Measurements from ENCODE around the gene ARHGEF26. TPM values are rescaled to one million over a fixed set of nuclear protein-coding genes. Genes with fewer than 3 reads are reported as not detected.

ARHGEF26 gene
- polyA plus RNA-seq, 1 donor (not counting 4 experiments of a cell fraction or from before 2014, with no cell fraction given): 2.2 TPM

DNA sequence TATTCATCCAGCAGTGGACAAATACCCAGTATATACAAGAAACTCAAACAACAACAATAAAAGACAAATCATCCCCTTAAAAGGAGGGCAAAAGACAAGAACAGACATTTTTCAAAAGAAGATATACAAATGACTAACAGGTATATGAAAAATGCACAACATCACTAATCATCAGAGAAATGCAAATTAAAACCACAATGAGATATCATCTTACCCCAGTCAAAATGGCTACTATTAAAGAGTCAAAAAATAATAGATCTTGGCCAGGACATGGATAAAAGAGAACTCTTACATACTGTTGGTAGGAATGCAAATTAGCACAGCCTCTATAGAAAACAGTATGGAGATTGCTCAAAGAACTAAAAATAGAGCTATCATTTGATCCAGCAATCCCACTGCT lies 186.2 kb downstream of the ARHGEF26 start:
- dilution Hi-C loops (cut with MboI; ENCODE audit: extremely low pct_ligation_motif_present, low sequenced_read_pairs): no loop called here
- no peak overlapping the region for H3K4me2 ChIP-seq (ENCODE audit: control insufficient read depth, extremely low read depth, insufficient read depth, low read depth, low read length)
- H2AFZ ChIP-seq (ENCODE audit: control insufficient read depth, low read length): no peak overlapping the region
- no peak overlapping the region for H3K27ac ChIP-seq (ENCODE audit: control insufficient read depth, insufficient read depth, low read length)
- FAIRE-seq (no peak), DNase-seq (ENCODE audit: low read depth, low spot score) (no peak)
- TF ChIP-seq, protein P1, sequence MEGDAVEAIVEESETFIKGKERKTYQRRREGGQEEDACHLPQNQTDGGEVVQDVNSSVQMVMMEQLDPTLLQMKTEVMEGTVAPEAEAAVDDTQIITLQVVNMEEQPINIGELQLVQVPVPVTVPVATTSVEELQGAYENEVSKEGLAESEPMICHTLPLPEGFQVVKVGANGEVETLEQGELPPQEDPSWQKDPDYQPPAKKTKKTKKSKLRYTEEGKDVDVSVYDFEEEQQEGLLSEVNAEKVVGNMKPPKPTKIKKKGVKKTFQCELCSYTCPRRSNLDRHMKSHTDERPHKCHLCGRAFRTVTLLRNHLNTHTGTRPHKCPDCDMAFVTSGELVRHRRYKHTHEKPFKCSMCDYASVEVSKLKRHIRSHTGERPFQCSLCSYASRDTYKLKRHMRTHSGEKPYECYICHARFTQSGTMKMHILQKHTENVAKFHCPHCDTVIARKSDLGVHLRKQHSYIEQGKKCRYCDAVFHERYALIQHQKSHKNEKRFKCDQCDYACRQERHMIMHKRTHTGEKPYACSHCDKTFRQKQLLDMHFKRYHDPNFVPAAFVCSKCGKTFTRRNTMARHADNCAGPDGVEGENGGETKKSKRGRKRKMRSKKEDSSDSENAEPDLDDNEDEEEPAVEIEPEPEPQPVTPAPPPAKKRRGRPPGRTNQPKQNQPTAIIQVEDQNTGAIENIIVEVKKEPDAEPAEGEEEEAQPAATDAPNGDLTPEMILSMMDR (optimal IDR thresholded peaks at IDR 0.05 in 1 of 3, IDR thresholded peaks at IDR 0.05 in 1 of 3, conservative IDR thresholded peaks at IDR 0.05 in 1 of 3; ENCODE audit: extremely low read depth in 1 of 3, insufficient read depth in 2 of 3, low read length in 3 of 3): no peak
- TF ChIP-seq EZH2 (IDR thresholded peaks at IDR 0.05; ENCODE audit: low read length): no peak
- no peak overlapping the region for H3K9ac ChIP-seq (ENCODE audit: control insufficient read depth, extremely low read depth, insufficient read depth, low read length)
- no peak overlapping the region for H3K4me3 ChIP-seq (ENCODE audit: control insufficient read depth in 2 of 3, extremely low read depth in 1 of 3, insufficient read depth in 2 of 3, low read depth in 1 of 3, low read length in 3 of 3)
- H3K9me1 ChIP-seq (ENCODE audit: control insufficient read depth, extremely low read depth, insufficient read depth, low read length): no peaks in the 10 kb centered on the region
- no peaks in the 10 kb centered on the region for H4K20me1 ChIP-seq (ENCODE audit: control insufficient read depth, extremely low read depth, insufficient read depth, low read length)
- no peaks in the 10 kb centered on the region for H3K27me3 ChIP-seq (ENCODE audit: control insufficient read depth, extremely low read depth, insufficient read depth, low read length)
- H3K36me3 ChIP-seq (ENCODE audit: control insufficient read depth in 2 of 2, extremely low read depth in 1 of 2, insufficient read depth in 2 of 2, low read length in 2 of 2): peaks cover 4 to 13% of the 10 kb centered on the region in 2 experiments
- H3K4me1 ChIP-seq (ENCODE audit: control insufficient read depth, extremely low read depth, insufficient read depth, low read length): peaks cover 7% of the 10 kb centered on the region
- peaks cover 4% of the 10 kb centered on the region for H3K79me2 ChIP-seq (ENCODE audit: control insufficient read depth, insufficient read depth, low read length)
- no peaks in the 10 kb centered on the region for H3K9me3 ChIP-seq (ENCODE audit: control insufficient read depth, low read depth, low read length)

Other genes starting within 250 kb of the ARHGEF26 start
- 43.3 to 72.3 TPM (median 44.9 TPM) in 3 replicates for gene DHX36, start 203.1 kb downstream of the ARHGEF26 start, polyA plus RNA-seq

Data from keratinocyte (primary cell).